DOHH2 (cell line): ENCODE data around the gene NOC2L.

Experiments
- EZH2phosphoT487 ChIP-seq: fragments of 200-600 bp; sonication (generic); IDR thresholded peaks from 2 replicates; pipeline ENCODE4 v1.6.1; 2017; ENCODE audit warnings: borderline replicate concordance, mild to moderate bottlenecking, antibody characterized with exemption, low read length, moderate library complexity, mixed read lengths
- TF ChIP-seq, protein P1 (sequence below): fragments of 200-600 bp; sonication (generic); IDR thresholded peaks from one replicate; pipeline ENCODE4 v1.5.1; 2014; ENCODE audit warnings: antibody characterized with exemption, mild to moderate bottlenecking, low read depth, low read length; ENCODE audit not compliant: poor library complexity, severe bottlenecking

DNA sequence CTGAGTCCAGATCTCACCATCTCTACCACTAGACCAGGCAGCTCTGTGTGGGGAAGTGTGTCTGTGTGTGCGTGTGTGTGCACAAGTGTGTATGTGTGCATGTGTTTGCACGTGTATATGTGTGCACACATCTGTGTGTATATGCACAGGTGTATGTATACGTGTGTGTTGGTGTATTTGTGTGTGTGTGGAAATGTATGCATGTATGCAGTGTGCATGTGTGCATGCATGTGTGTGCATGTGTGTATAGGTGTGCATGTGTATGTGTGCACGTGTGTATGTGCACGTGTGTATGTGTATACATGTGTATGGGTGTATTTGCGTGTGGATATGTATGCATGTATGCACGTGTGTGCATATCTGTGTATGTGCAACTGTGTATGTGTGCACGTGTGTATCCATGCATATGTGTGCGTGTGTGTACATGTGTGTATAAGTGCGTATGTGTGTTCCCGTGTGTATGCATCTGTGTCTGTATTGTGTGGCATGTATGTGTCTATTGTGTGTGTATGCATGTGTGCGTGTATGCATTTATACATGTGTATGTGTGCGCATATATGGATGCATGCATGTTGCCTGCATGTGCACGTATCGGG, 10.3 kb upstream of the NOC2L start:
- TF ChIP-seq, protein P1, sequence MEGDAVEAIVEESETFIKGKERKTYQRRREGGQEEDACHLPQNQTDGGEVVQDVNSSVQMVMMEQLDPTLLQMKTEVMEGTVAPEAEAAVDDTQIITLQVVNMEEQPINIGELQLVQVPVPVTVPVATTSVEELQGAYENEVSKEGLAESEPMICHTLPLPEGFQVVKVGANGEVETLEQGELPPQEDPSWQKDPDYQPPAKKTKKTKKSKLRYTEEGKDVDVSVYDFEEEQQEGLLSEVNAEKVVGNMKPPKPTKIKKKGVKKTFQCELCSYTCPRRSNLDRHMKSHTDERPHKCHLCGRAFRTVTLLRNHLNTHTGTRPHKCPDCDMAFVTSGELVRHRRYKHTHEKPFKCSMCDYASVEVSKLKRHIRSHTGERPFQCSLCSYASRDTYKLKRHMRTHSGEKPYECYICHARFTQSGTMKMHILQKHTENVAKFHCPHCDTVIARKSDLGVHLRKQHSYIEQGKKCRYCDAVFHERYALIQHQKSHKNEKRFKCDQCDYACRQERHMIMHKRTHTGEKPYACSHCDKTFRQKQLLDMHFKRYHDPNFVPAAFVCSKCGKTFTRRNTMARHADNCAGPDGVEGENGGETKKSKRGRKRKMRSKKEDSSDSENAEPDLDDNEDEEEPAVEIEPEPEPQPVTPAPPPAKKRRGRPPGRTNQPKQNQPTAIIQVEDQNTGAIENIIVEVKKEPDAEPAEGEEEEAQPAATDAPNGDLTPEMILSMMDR = no peak
- TF ChIP-seq EZH2phosphoT487 = no peak
